Esophagus (tissue), 2 donors: ENCODE measurements around the gene SET. TPM values are rescaled to one million over a fixed set of nuclear protein-coding genes. Genes with fewer than 3 reads are reported as not detected.
A peak's percentile ranks its signal among the peaks of the same experiment; 100 is the strongest.
"Not testable (repeated sequence)": the region's sequence is repeated elsewhere in the genome, so short reads cannot be mapped to it uniquely, and the experiment has no call there.

Experiments used
- H3K27ac ChIP-seq, 2 donors: one replicate each; pipeline ENCODE4 v1.5.1; 2013; ENCODE audit warnings: low read depth in 2 of 2, mild to moderate bottlenecking in 2 of 2, inconsistent platforms in 1 of 2, low read length in 1 of 2, moderate library complexity in 1 of 2
- H3K27me3 ChIP-seq, 2 donors: one replicate each; pipeline ENCODE4 v1.6.1; 2013; ENCODE audit warnings: low read length in 2 of 2, control low read depth in 1 of 2, mild to moderate bottlenecking in 1 of 2; ENCODE audit not compliant: insufficient read depth in 2 of 2, control insufficient read depth in 1 of 2
- H3K36me3 ChIP-seq, 2 donors: one replicate each; pipeline ENCODE4 v1.6.1; 2013; ENCODE audit warnings: low read length in 1 of 2; ENCODE audit not compliant: control insufficient read depth in 2 of 2, insufficient read depth in 2 of 2
- H3K4me1 ChIP-seq, 2 donors: one replicate each; pipeline ENCODE4 v1.6.1; 2013; ENCODE audit warnings: low read length in 1 of 2; ENCODE audit not compliant: control insufficient read depth in 2 of 2, insufficient read depth in 2 of 2
- H3K4me3 ChIP-seq, 2 donors: one replicate each; pipeline ENCODE4 v1.5.1; 2013; ENCODE audit warnings: low read length in 2 of 2, mild to moderate bottlenecking in 2 of 2, low read depth in 1 of 2, moderate library complexity in 1 of 2
- H3K9me3 ChIP-seq, 2 donors: one replicate each; pipeline ENCODE4 v1.6.1; 2013; ENCODE audit warnings: mild to moderate bottlenecking in 2 of 2, low read depth in 1 of 2, low read length in 1 of 2, moderate library complexity in 1 of 2; ENCODE audit not compliant: control insufficient read depth in 2 of 2, insufficient read depth in 1 of 2
- WGBS, 2 donors: extraction: QIAGEN DNeasy Blood & Tissue Kit; methylation state at CpG; one replicate each; pipeline ENCODE4 v1.1.7; 2013; 5-methylcytosine and 5-hydroxymethylcytosine counted together
- polyA plus RNA-seq, 2 donors: library from polyadenylated mRNA; stranded (reverse); fragments of 200-250 nt; gene quantifications; one replicate each; pipeline ENCODE4 v1.2.3, GENCODE V29; 2013
- donor health status: healthy with polysubstance abuse.
- donor health status: Bipolar disorder and iron deficiency.

Gene SET
- polyA plus RNA-seq, result 100 to 1,000 TPM in 1 of 2 donors, 10 to 100 TPM in 1; 66.3 to 126 TPM

DNA sequence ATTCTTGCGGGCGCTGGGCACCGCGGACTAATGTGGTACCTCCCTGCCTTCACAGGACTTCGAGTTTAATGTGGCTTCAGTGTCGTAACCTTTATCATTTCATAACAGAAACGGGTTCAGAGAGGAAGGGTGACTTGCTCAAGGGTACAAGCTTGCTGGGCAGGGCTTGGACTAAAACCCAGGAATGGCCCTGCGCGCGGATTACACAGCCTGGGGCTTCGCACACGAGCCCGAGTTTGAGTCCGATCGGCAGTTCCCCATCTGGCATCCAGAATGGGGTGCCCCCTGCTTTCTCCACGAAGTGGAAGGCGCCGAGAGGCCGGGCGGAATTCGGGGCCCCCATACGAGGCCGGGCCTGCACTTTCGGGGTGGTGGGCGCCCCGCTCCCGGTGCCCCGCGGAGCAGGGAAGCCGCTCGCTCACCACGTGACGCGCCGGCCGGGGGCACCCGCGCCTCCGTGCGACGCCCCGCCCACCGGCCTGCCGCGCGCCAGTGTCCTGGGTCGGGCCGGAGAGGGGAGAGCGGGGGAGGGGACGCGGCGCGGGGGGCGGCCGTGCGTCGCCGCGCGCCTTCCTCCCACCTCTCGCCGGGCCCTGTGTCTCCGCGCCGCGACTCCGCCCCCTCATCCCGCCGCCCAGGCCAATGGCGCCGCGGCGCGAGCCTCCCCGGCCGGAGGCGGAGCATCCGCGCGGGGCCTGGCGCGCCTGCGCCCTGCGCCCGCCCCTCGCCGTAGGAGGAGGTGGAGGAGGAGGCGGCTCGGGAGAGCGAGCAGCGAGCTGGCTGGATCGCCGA lies at the start of gene SET:
TSS of gene SET (plus strand) at position 722 of the 792 bp plus-strand sequence. CDS start 361 bp downstream, outside the sequence.
- peaks cover 2 to 4% of the 10 kb centered on the region in 2 donors for H3K36me3 ChIP-seq
- no peaks in the 10 kb centered on the region for H3K9me3 ChIP-seq
- peak within 1 kb of the TSS; percentile 86 to 91 for H3K4me3 ChIP-seq
- H3K27ac ChIP-seq, result peak within 1 kb of the TSS; percentile 98 to 99
- 1 to 2% methylated on average over 57 to 93 of the region's 93 CpGs for WGBS, 2 donors
- H3K4me1 ChIP-seq, result peaks cover 2 to 13% of the 10 kb centered on the region in 2 donors
- no peaks in the 10 kb centered on the region for H3K27me3 ChIP-seq

- no peaks in the 10 kb centered on the region for H3K27me3 ChIP-seq
- 93 to 94% methylated on average over 18 of the region's 18 CpGs for WGBS, 2 donors
- peaks cover 0 to 9% of the 10 kb centered on the region in 2 donors for H3K36me3 ChIP-seq
- no peak overlapping the region for H3K4me3 ChIP-seq
- no peaks in the 10 kb centered on the region for H3K9me3 ChIP-seq
- H3K27ac ChIP-seq, result no peak overlapping the region
- H3K4me1 ChIP-seq, result peaks cover 4 to 17% of the 10 kb centered on the region in 2 donors
These were observed 48.4 kb upstream of the SET start for GRCh38 chr9:128640603-128641002.

GRCh38 chr9:128642675-128643245 lies 46.3 kb upstream of the SET start:
- peaks cover 0 to 6% of the 10 kb centered on the region in 2 donors for H3K36me3 ChIP-seq
- H3K27ac ChIP-seq, result no peak overlapping the region
- H3K27me3 ChIP-seq, result no peaks in the 10 kb centered on the region
- no peak overlapping the region for H3K4me3 ChIP-seq
- H3K4me1 ChIP-seq, result peaks cover 0 to 5% of the 10 kb centered on the region in 2 donors
- 48 to 70% methylated on average over 12 of the region's 12 CpGs for WGBS, 2 donors
- H3K9me3 ChIP-seq, result no peaks in the 10 kb centered on the region

DNA sequence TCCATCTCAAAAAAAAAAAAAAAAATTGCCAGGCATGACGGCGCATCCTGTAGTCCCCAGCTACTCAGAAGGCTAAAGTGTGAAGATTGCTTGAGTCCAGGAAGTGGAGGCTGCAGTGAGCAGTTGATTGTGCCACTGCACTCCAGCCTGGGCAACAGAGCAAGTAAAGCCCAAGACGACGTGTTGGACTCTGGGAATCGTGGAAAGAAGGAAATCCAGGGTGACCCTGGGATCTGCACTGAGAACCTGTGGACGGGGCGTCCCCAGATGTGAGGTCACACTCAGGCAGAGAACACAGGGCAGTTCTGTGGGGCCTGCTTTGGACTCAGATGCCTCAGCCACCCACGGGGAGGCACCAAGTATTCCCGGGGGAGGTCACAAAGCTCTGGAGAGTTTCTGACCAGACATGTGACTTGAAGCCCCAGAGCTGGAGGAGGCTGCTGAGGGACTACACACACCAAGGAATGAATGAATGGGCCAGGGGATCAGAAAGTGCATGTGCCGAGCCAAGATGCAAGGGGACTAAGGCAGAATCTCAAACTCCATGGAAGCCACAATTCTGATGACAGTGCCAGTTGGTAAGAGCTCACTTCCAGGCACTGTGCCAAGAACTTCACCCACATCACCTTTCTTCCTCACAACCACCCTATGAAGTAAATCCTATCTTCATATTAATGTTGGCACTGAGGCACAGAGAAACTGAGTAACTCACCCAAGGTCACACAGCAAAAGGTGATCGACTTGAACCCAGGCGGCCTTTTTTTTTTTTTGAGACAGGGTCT lies 45.3 kb upstream of the SET start:
- no peak overlapping the region for H3K4me3 ChIP-seq
- peaks cover 0 to 5% of the 10 kb centered on the region in 2 donors for H3K4me1 ChIP-seq
- no peaks in the 10 kb centered on the region for H3K27me3 ChIP-seq
- H3K27ac ChIP-seq, result no peak overlapping the region
- H3K36me3 ChIP-seq, result peaks cover 0 to 6% of the 10 kb centered on the region in 2 donors
- no peaks in the 10 kb centered on the region for H3K9me3 ChIP-seq
- WGBS, 2 donors, result 75 to 77% methylated on average over 12 of the region's 12 CpGs

GRCh38 chr9:128648206-128648605 lies 40.8 kb upstream of the SET start:
- not testable (repeated sequence) for H3K4me1 ChIP-seq, H3K27me3 ChIP-seq, H3K27ac ChIP-seq, H3K9me3 ChIP-seq, H3K36me3 ChIP-seq, H3K4me3 ChIP-seq
- 84 to 91% methylated on average over 9 of the region's 9 CpGs for WGBS, 2 donors

DNA sequence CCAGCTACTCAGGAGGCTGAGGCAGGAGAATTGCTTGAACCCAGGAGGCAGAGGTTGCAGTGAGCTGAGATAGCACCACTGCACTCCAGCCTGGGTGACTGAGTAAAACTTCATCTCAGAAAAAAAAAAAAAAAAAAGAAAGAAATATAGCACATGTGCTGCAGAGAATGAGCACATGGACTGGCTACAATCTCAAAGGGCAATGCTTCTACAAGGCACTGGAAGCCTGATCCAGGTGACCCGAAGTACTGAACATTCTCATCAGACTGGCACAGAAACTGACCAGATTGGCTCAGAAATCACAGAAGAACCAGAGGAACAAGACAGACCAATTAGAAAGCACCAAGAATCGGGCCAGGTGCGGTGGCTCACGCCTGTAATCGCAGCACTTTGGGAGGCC lies 37.2 kb upstream of the SET start:
- no peak overlapping the region for H3K4me3 ChIP-seq
- no peaks in the 10 kb centered on the region for H3K9me3 ChIP-seq
- WGBS, 2 donors, result 92 to 93% methylated on average over 5 of the region's 5 CpGs
- H3K4me1 ChIP-seq, result no peaks in the 10 kb centered on the region
- H3K36me3 ChIP-seq, result peaks cover 0 to 3% of the 10 kb centered on the region in 2 donors
- no peaks in the 10 kb centered on the region for H3K27me3 ChIP-seq
- H3K27ac ChIP-seq, result no peak overlapping the region

- H3K36me3 ChIP-seq, result peaks cover 0 to 3% of the 10 kb centered on the region in 2 donors
- H3K4me1 ChIP-seq, result no peaks in the 10 kb centered on the region
- H3K9me3 ChIP-seq, result no peaks in the 10 kb centered on the region
- no peak overlapping the region for H3K4me3 ChIP-seq
- WGBS, 2 donors, result 96 to 97% methylated on average over 8 of the region's 8 CpGs
- no peaks in the 10 kb centered on the region for H3K27me3 ChIP-seq
- H3K27ac ChIP-seq, result no peak overlapping the region
These were observed 35.1 kb upstream of the SET start for GRCh38 chr9:128653908-128654307.

DNA sequence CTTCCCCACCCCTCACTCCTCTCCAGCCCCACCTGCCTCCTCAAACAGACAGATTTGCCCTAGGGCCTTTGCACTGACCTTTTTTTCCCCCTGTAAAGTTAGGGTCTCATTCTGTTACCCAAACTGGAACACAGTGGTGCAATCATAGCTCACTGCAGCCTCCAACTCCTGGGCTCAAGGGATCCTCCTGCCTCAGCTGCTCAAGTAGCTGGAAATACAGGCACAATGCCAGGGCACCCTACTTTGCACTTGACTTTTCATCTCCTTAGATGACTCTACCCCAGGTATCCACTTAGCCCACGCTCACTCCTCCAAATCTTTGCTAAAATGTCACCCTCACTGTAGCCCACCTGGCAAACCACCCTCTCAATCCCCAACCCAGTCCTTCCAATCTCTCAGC lies 34.5 kb upstream of the SET start:
- H3K36me3 ChIP-seq, result peaks cover 0 to 3% of the 10 kb centered on the region in 2 donors
- H3K9me3 ChIP-seq, result no peaks in the 10 kb centered on the region
- H3K27me3 ChIP-seq, result no peaks in the 10 kb centered on the region
- 95 to 96% methylated on average over 1 of the region's 1 CpG for WGBS, 2 donors
- H3K27ac ChIP-seq, result no peak overlapping the region
- H3K4me1 ChIP-seq, result no peaks in the 10 kb centered on the region
- H3K4me3 ChIP-seq, result no peak overlapping the region

DNA sequence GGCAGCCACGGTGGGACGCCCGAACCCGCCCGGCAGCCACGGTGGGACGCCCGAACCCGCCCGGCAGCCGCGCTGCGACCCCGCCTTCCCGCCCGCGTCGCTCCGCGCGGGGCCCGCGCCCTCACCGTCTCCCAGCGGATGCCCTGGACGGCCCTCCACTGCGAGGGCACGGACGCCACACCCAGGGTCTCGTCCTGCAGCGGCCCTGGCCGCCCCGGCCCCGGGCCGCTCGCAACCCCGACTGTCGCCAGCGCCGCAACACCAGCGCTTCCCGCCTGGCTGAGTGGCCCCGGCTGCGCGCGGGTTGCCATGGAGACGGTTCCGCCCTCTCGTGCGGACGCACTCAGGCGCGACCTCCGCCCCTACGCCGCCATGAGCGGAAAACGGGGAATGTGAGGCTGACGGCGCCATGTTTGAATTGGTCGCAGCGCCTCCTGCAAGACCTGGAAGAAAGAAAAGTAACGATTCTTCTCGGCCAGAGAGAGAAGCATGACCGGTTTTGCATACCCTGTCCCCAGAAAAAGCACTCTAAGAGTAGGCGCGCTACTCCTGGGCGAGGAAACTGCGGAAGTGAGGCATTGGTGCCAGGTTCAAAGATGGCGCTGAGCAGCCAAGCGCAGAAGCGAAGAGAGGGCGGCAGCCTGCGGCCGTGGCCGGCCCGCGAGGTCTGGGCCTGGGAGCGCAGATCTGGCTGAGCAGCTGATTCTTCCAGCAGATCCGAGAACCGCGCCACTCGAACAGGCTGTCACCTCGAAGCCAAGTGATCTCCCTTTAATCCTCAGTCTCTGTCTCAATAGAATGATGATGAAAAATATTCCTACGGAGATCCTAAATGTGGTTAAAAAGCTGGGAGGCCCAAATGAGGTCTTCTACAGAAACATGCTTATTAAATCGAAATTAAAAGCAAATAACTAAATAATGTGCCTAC lies 32.3 kb upstream of the SET start, which contains the start of gene DYNC2I2:
TSS of gene DYNC2I2 (minus strand) at position 432 of the 928 bp plus-strand sequence. CDS start at position 311, 121 bp downstream.
- Histone ChIP-seq H3K4me1 (no peaks in the 10 kb centered on the region), H3K9me3 (no peaks in the 10 kb centered on the region), H3K4me3 (peak within 1 kb of the TSS; percentile 70 to 74), H3K27me3 (no peaks in the 10 kb centered on the region), H3K27ac (peak within 1 kb of the TSS; percentile 91 to 98), H3K36me3 (peaks cover 0 to 3% of the 10 kb centered on the region in 2 donors)
- 0% methylated on average over 84 to 86 of the region's 86 CpGs for WGBS, 2 donors
